ENCODE measurements around the gene CCDC92B. TPM values are rescaled to one million over a fixed set of nuclear protein-coding genes. Genes with fewer than 3 reads are reported as not detected.

The CCDC92B gene
- total and polyA plus RNA-seq, 2 of the 13 experiments (the other 11 are each of a cell fraction or from before 2014, with no cell fraction given) = not detected

GRCh38 chr17:2749784-2750181 is 331 bp upstream of the CCDC92B start (continued):
- TF ChIP-seq ZNF18 (CRISPR knock-in tag; IDR thresholded peaks at IDR 0.05; ENCODE audit: insufficient replicate concordance) (peak; percentile 63), GTF2F1 (IDR thresholded peaks at IDR 0.05; ENCODE audit: low read length) (no peak), ZNF451 (CRISPR knock-in tag; IDR thresholded peaks at IDR 0.05) (peak; percentile 97), ZNF280B (CRISPR knock-in tag; IDR thresholded peaks at IDR 0.05; ENCODE audit: borderline replicate concordance) (peak; percentile 94), BCL6 (CRISPR knock-in tag; IDR thresholded peaks at IDR 0.05) (peak; percentile 77), MNT (IDR thresholded peaks at IDR 0.05) (no peak), ZEB1 (IDR thresholded peaks at IDR 0.05; ENCODE audit: insufficient replicate concordance, low read depth) (no peak), EED (CRISPR knock-in tag; IDR thresholded peaks at IDR 0.05) (peak; percentile 87; the same call in 1 of the 2 replicates), TOE1 (CRISPR knock-in tag; IDR thresholded peaks at IDR 0.05) (no peak), MTF1 (CRISPR knock-in tag; IDR thresholded peaks at IDR 0.05) (peak; percentile 91), ARHGAP35 (CRISPR knock-in tag; IDR thresholded peaks at IDR 0.05; ENCODE audit: borderline replicate concordance) (peak; percentile 96), USF2 (IDR thresholded peaks at IDR 0.05; ENCODE audit: low read depth, low read length) (no peak), USF2 (CRISPR knock-in tag; IDR thresholded peaks at IDR 0.05; ENCODE audit: borderline replicate concordance) (no peak), TRAFD1 (CRISPR knock-in tag; IDR thresholded peaks at IDR 0.05; ENCODE audit: borderline replicate concordance) (no peak), ATM (IDR thresholded peaks at IDR 0.05; ENCODE audit: borderline replicate concordance) (no peak), HIC2 (CRISPR knock-in tag; IDR thresholded peaks at IDR 0.05; ENCODE audit: low read depth) (peak; percentile 45; the same call in 1 of the 2 replicates)
